H1 (cell line): ENCODE results near the gene DOCK10. TPM values are rescaled to one million over a fixed set of nuclear protein-coding genes. Genes with fewer than 3 reads are reported as not detected.

ENCODE experiments used
- CTCF ChIA-PET: fragments of 300-600 bp; sonication (Branson Sonifier 250); formaldehyde crosslinking; loops from one replicate; lab custom pipeline; 2021; ENCODE audit not compliant: partially characterized antibody; lab: Charles Lee
- POLR2A ChIA-PET: fragments of 300-600 bp; sonication (Branson Sonifier 250); formaldehyde crosslinking; loops from one replicate; lab custom pipeline; 2021; ENCODE audit warnings: inconsistent platforms; ENCODE audit not compliant: partially characterized antibody; lab: Charles Lee
- DNase-seq, 2 experiments: peaks; one replicate each; pipeline versions ENCODE4 v3.0.0 to v3.0.0-alpha.2; 2010 to 2022; ENCODE audit warnings: low spot score in 2 of 2, low read depth in 1 of 2, mixed read lengths in 1 of 2
- FAIRE-seq: peaks from 2 replicates; lab custom pipeline; 2011; peaks lifted over from hg19 to GRCh38; lab: Jason Lieb, UNC
- H2AFZ ChIP-seq: 2 replicates; pipeline ENCODE4 v1.8.1; 2012; ENCODE audit warnings: low read length, inconsistent platforms
- H2AK5ac ChIP-seq: 2 replicates; pipeline ENCODE4 v1.6.1; 2013; ENCODE audit warnings: low read depth, low read length
- H2BK120ac ChIP-seq: replicated peaks from 2 replicates; pipeline ENCODE3; 2013; ENCODE audit warnings: low read depth, low read length, inconsistent platforms
- H2BK12ac ChIP-seq: 2 replicates; pipeline ENCODE4 v1.6.1; 2013; ENCODE audit warnings: low read depth, low read length
- H2BK15ac ChIP-seq: 2 replicates; pipeline ENCODE4 v1.6.1; 2013; ENCODE audit warnings: low read length
- H2BK20ac ChIP-seq: 2 replicates; pipeline ENCODE4 v1.6.1; 2013; ENCODE audit warnings: low read length
- H2BK5ac ChIP-seq: 2 replicates; pipeline ENCODE4 v1.6.1; 2013; ENCODE audit warnings: low read depth, low read length
- H3K14ac ChIP-seq: 2 replicates; pipeline ENCODE4 v1.6.1; 2013; ENCODE audit warnings: inconsistent platforms; ENCODE audit not compliant: insufficient read length
- H3K18ac ChIP-seq: 2 replicates; pipeline ENCODE4 v1.6.1; 2013; ENCODE audit warnings: low read length; ENCODE audit errors: extremely low read depth
- H3K23ac ChIP-seq: 2 replicates; pipeline ENCODE4 v1.6.1; 2013; ENCODE audit warnings: inconsistent platforms; ENCODE audit not compliant: insufficient read length
- H3K23me2 ChIP-seq: 2 replicates; pipeline ENCODE4 v1.6.1; 2013; ENCODE audit warnings: low read depth, low read length
- H3K27ac ChIP-seq: 2 replicates; pipeline ENCODE4 v1.6.1; 2011; ENCODE audit warnings: low read depth, low read length, inconsistent platforms
- H3K27me3 ChIP-seq, 4 experiments: replicated peaks in 1 of 4; 1 replicate in 1 of 4; 2 replicates in 3 of 4; pipeline versions ENCODE4 v1.6.1 to v1.8.1; 2011 to 2013; ENCODE audit warnings: low read length in 3 of 4, mild to moderate bottlenecking in 3 of 4, inconsistent platforms in 2 of 4, mixed read lengths in 2 of 4, moderate library complexity in 1 of 4; ENCODE audit not compliant: control insufficient read depth in 3 of 4, insufficient read depth in 3 of 4; ENCODE audit errors: extremely low read depth in 1 of 4
- H3K36me3 ChIP-seq, 4 experiments: 2 replicates each; pipeline versions ENCODE4 v1.6.1 to v1.8.1; 2011 to 2013; ENCODE audit warnings: mild to moderate bottlenecking in 4 of 4, low read length in 3 of 4, moderate library complexity in 2 of 4, control low read depth in 1 of 4, inconsistent platforms in 1 of 4; ENCODE audit not compliant: insufficient read depth in 4 of 4, control insufficient read depth in 2 of 4
- H3K4ac ChIP-seq: replicated peaks from 2 replicates; pipeline ENCODE3; 2013; ENCODE audit warnings: low read length, low read depth, mixed read lengths, inconsistent platforms; ENCODE audit not compliant: insufficient read length
- H3K4me1 ChIP-seq, 4 experiments: replicated peaks in 1 of 4; 1 replicate in 1 of 4; 2 replicates in 3 of 4; pipeline versions ENCODE4 v1.6.1 to v1.8.1; 2011 to 2013; ENCODE audit warnings: low read length in 3 of 4, inconsistent platforms in 2 of 4, mixed read lengths in 1 of 4; ENCODE audit not compliant: insufficient read depth in 4 of 4, control insufficient read depth in 3 of 4
- H3K4me2 ChIP-seq, 2 experiments: 2 replicates each; pipeline versions ENCODE4 v1.6.1 to v1.8.1; 2011 to 2013; ENCODE audit warnings: low read depth in 2 of 2, low read length in 2 of 2, control low read depth in 1 of 2, inconsistent platforms in 1 of 2, mild to moderate bottlenecking in 1 of 2; ENCODE audit not compliant: insufficient read depth in 1 of 2
- H3K4me3 ChIP-seq, 4 experiments: fragments of 200-600, 300-600 bp in 1 of 4; sonication (generic), shearing (Covaris generic), sonication (Bioruptor Twin) in 1 of 4; 2 replicates each; pipeline versions ENCODE4 v1.5.1 to v1.8.1; 2011 to 2016; ENCODE audit warnings: low read length in 4 of 4, low read depth in 3 of 4, control low read depth in 2 of 4, inconsistent platforms in 2 of 4, mild to moderate bottlenecking in 2 of 4, mixed read lengths in 1 of 4, moderate library complexity in 1 of 4; ENCODE audit not compliant: insufficient read depth in 2 of 4; ENCODE audit errors: extremely low read depth in 1 of 4
- H3K56ac ChIP-seq: replicated peaks from 2 replicates; pipeline ENCODE3; 2013; ENCODE audit warnings: low read depth, mild to moderate bottlenecking, mixed read lengths, low read length, inconsistent platforms; ENCODE audit not compliant: insufficient read length
- H3K79me1 ChIP-seq: 2 replicates; pipeline ENCODE4 v1.6.1; 2013; ENCODE audit warnings: low read depth, low read length, control low read depth
- H3K79me2 ChIP-seq, 2 experiments: 2 replicates each; pipeline versions ENCODE4 v1.6.1 to v1.8.1; 2012 to 2013; ENCODE audit warnings: low read length in 2 of 2, mild to moderate bottlenecking in 2 of 2, inconsistent platforms in 1 of 2; ENCODE audit not compliant: insufficient read depth in 2 of 2, control insufficient read depth in 1 of 2
- H3K9ac ChIP-seq, 4 experiments: replicated peaks in 1 of 4; 1 replicate in 1 of 4; 2 replicates in 3 of 4; pipeline versions ENCODE4 v1.6.1 to v1.8.1; 2011 to 2013; ENCODE audit warnings: low read depth in 3 of 4, low read length in 3 of 4, control low read depth in 2 of 4, mild to moderate bottlenecking in 2 of 4, moderate library complexity in 2 of 4, inconsistent platforms in 1 of 4; ENCODE audit errors: extremely low read depth in 1 of 4
- H3K9me3 ChIP-seq, 2 experiments: 2 replicates each; pipeline versions ENCODE4 v1.6.1 to v1.8.1; 2012 to 2013; ENCODE audit warnings: mild to moderate bottlenecking in 2 of 2, moderate library complexity in 2 of 2, control low read depth in 1 of 2, inconsistent platforms in 1 of 2, low read depth in 1 of 2, low read length in 1 of 2, mixed read lengths in 1 of 2; ENCODE audit not compliant: insufficient read depth in 2 of 2
- H4K20me1 ChIP-seq, 2 experiments: replicated peaks in 1 of 2; 2 replicates each; pipeline versions ENCODE3 to v1.8.1; 2011 to 2013; ENCODE audit warnings: inconsistent platforms in 2 of 2, low read length in 2 of 2, mild to moderate bottlenecking in 1 of 2; ENCODE audit not compliant: insufficient read depth in 2 of 2, control insufficient read depth in 1 of 2
- H4K5ac ChIP-seq: 2 replicates; pipeline ENCODE4 v1.6.1; 2013; ENCODE audit warnings: low read length, low read depth, mixed read lengths, inconsistent platforms; ENCODE audit not compliant: insufficient read length
- H4K8ac ChIP-seq: 2 replicates; pipeline ENCODE4 v1.8.0; 2013; ENCODE audit warnings: mild to moderate bottlenecking, moderate library complexity, low read length, inconsistent platforms; ENCODE audit not compliant: insufficient read depth; ENCODE audit errors: extremely low read depth
- H4K91ac ChIP-seq: replicated peaks from 2 replicates; pipeline ENCODE3; 2013; ENCODE audit warnings: low read length, mixed read lengths, inconsistent platforms; ENCODE audit not compliant: insufficient read length
- CHD1 ChIP-seq: IDR thresholded peaks from 2 replicates; pipeline ENCODE4 v1.6.1; 2012; ENCODE audit warnings: low read depth, low read length, improper control_type of control experiment
- E2F6 ChIP-seq: IDR thresholded peaks from 2 replicates; pipeline ENCODE4 v1.6.1; 2012; ENCODE audit warnings: inconsistent platforms
- EP300 ChIP-seq, 2 experiments: IDR thresholded peaks; 1 replicate in 1 of 2; 2 replicates in 1 of 2; pipeline ENCODE4 v1.6.1; 2011 to 2012; ENCODE audit warnings: low read depth in 2 of 2, low read length in 2 of 2, mild to moderate bottlenecking in 2 of 2, borderline replicate concordance in 1 of 2, inconsistent platforms in 1 of 2, moderate library complexity in 1 of 2
- FOSL1 ChIP-seq: IDR thresholded peaks from 2 replicates; pipeline ENCODE4 v1.6.1; 2011; ENCODE audit warnings: mild to moderate bottlenecking, low read depth, low read length, moderate library complexity; ENCODE audit not compliant: insufficient read depth
- KDM1A ChIP-seq: fragments of 200-600, 300-600 bp; sonication (generic); IDR thresholded peaks from 2 replicates; pipeline ENCODE4 v1.7.1; 2016; ENCODE audit warnings: mild to moderate bottlenecking, low read length, borderline replicate concordance
- MAFK ChIP-seq: IDR thresholded peaks from 2 replicates; pipeline ENCODE4 v1.6.1; 2012; ENCODE audit warnings: low read depth, mild to moderate bottlenecking, improper control_type of control experiment, low read length
- RAD21 ChIP-seq, 2 experiments: IDR thresholded peaks in 1 of 2; conservative IDR thresholded peaks in 1 of 2; 2 replicates each; pipeline ENCODE4 v1.6.1; 2011; ENCODE audit warnings: low read depth in 2 of 2, low read length in 2 of 2, improper control_type of control experiment in 1 of 2, inconsistent platforms in 1 of 2, mild to moderate bottlenecking in 1 of 2, moderate library complexity in 1 of 2
- SAP30 ChIP-seq: fragments of 300-600 bp; sonication (generic); IDR thresholded peaks from 2 replicates; pipeline ENCODE4 v1.7.1; 2012; ENCODE audit warnings: low read length, moderate library complexity, mild to moderate bottlenecking, inconsistent platforms; ENCODE audit not compliant: insufficient read depth, insufficient replicate concordance
- SIN3A ChIP-seq, 2 experiments: IDR thresholded peaks in 1 of 2; conservative IDR thresholded peaks in 1 of 2; 2 replicates each; pipeline ENCODE4 v1.6.1; 2011 to 2012; ENCODE audit warnings: low read length in 2 of 2, improper control_type of control experiment in 1 of 2, low read depth in 1 of 2, mild to moderate bottlenecking in 1 of 2
- SRF ChIP-seq: IDR thresholded peaks from 2 replicates; pipeline ENCODE4 v1.6.1; 2011; ENCODE audit warnings: mild to moderate bottlenecking, low read depth, low read length, moderate library complexity
- USF2 ChIP-seq: IDR thresholded peaks from 2 replicates; pipeline ENCODE4 v1.6.1; 2011; ENCODE audit warnings: low read length, improper control_type of control experiment
- WGBS, 2 experiments: shearing (Covaris generic) in 1 of 2; methylation state at CpG; one replicate each; pipeline versions ENCODE4 v1.1.6 to v1.1.7; 2013 to 2015; ENCODE audit warnings: low lambda C conversion rate in 2 of 2, mixed read lengths in 2 of 2, inconsistent platforms in 1 of 2, low coverage in 1 of 2, missing lambda C conversion rate in 1 of 2; ENCODE audit not compliant: insufficient replicate concordance in 2 of 2, insufficient coverage in 1 of 2, insufficient read length in 1 of 2; ENCODE audit errors: extremely low coverage in 1 of 2, missing lambda C conversion rate in 1 of 2; 5-methylcytosine and 5-hydroxymethylcytosine counted together
- polyA plus RNA-seq, 7 experiments: library from polyadenylated mRNA; depleted of rRNA in 3 of 7; stranded (reverse) in 5 of 7; unstranded in 2 of 7; fragments of >200 nt in 5 of 7; fragments of 200-250 nt in 2 of 7; gene quantifications; 1 replicate in 5 of 7; 2 replicates in 1 of 7; 4 replicates in 1 of 7; pipeline versions ENCODE4 v1.2.1 to v1.2.3, GENCODE V29; 2011 to 2013; ENCODE audit warnings: missing spikeins in 2 of 7, mixed read lengths in 2 of 7
- total RNA-seq: library from RNA; stranded (reverse); fragmentation: NEBNext Ultra II Directional; extraction: Animal tissue kit (Norgen Biotek cat#: 25700); gene quantifications from 2 replicates; pipeline ENCODE4 v1.2.1, GENCODE V29; 2021

DOCK10 gene
- total and polyA plus RNA-seq, 2 of the 8 experiments (the other 6 are each of a cell fraction or from before 2014, with no cell fraction given) = 0.33 to 1.6 TPM

GRCh38 chr2:224997802-224998201 is 44.5 kb downstream of the DOCK10 start:
- no peak overlapping the region for H3K18ac ChIP-seq
- no peak overlapping the region for H3K4me3 ChIP-seq
- no peak overlapping the region for H2BK120ac ChIP-seq
- H2BK20ac ChIP-seq = no peak overlapping the region
- no peaks in the 10 kb centered on the region for H3K79me2 ChIP-seq
- no peak overlapping the region for H3K56ac ChIP-seq
- no peaks in the 10 kb centered on the region for H3K36me3 ChIP-seq
- ChIA-PET POLR2A (no interaction called here), CTCF (interaction anchor here (0.8 to 2.7 kb wide), 4 partner anchors 9 to 216 kb away, joined by 3 to 10 read pairs (median 3); no protein-coding TSS in a partner anchor)
- 93% methylated on average over 8 of the region's 8 CpGs; no CpG with 5 or more reads in 1 of the 2 experiments for WGBS, 2 experiments
- no peak overlapping the region for H2AK5ac ChIP-seq
- H2BK5ac ChIP-seq = no peak overlapping the region
- no peak overlapping the region for H4K91ac ChIP-seq
- H3K9ac ChIP-seq = no peak overlapping the region
- H3K27ac ChIP-seq = no peak overlapping the region
- H3K4ac ChIP-seq = no peak overlapping the region
- no peak overlapping the region for H4K8ac ChIP-seq
- H3K4me1 ChIP-seq = no peaks in the 10 kb centered on the region; a peak in 1 of 7 replicates
- no peaks in the 10 kb centered on the region for H3K79me1 ChIP-seq
- H3K27me3 ChIP-seq = no peaks in the 10 kb centered on the region
- no peak overlapping the region for H3K4me2 ChIP-seq
- no peaks in the 10 kb centered on the region for H4K20me1 ChIP-seq
- H3K23me2 ChIP-seq = no peaks in the 10 kb centered on the region
- no peak overlapping the region for H2BK15ac ChIP-seq
- no peak for FAIRE-seq
- H2BK12ac ChIP-seq = no peak overlapping the region
- H4K5ac ChIP-seq = no peak overlapping the region
- H3K23ac ChIP-seq = no peak overlapping the region
- H3K14ac ChIP-seq = no peak overlapping the region
- no peak for DNase-seq
- H2AFZ ChIP-seq = no peak overlapping the region
- H3K9me3 ChIP-seq = no peaks in the 10 kb centered on the region
- TF ChIP-seq SRF = no peak
- no peak for TF ChIP-seq FOSL1
- no peak for TF ChIP-seq SIN3A (conservative IDR thresholded peaks at IDR 0.05 in 1 of 2, IDR thresholded peaks at IDR 0.05 in 1 of 2; ENCODE audit: low read depth in 1 of 2, low read length in 2 of 2)
- TF ChIP-seq SAP30 = no peak
- no peak for TF ChIP-seq EP300 (IDR thresholded peaks at IDR 0.05; ENCODE audit: borderline replicate concordance in 1 of 2, low read depth in 2 of 2, low read length in 2 of 2)
- TF ChIP-seq CHD1 = no peak
- TF ChIP-seq RAD21 (IDR thresholded peaks at IDR 0.05 in 1 of 2, conservative IDR thresholded peaks at IDR 0.05 in 1 of 2; ENCODE audit: low read depth in 2 of 2, low read length in 2 of 2) = no peak
- no peak for TF ChIP-seq E2F6
- TF ChIP-seq KDM1A = no peak
- no peak for TF ChIP-seq USF2
- no peak for TF ChIP-seq MAFK
